GM12878 (cell line): ENCODE measurements around the gene IL1RAPL1. TPM values are rescaled to one million over a fixed set of nuclear protein-coding genes. Genes with fewer than 3 reads are reported as not detected.

Experiments used
- ATAC-seq: fragments of 200-7000 bp; cut with Tn5 transposase; 3 replicates; pipeline ENCODE4 v1.9.1; 2020; ENCODE audit warnings: mild to moderate bottlenecking, moderate library complexity
- BruUV-seq: library from RNA; stranded (reverse); fragments of 400-500 nt; replicated peaks from 2 replicates; lab custom pipeline; 2021; lab: Mats Ljungman, UMichigan
- CTCF ChIA-PET: fragments of 300-600 bp; sonication (Branson Sonifier 250); formaldehyde crosslinking; extraction: SDS; loops from one replicate; lab custom pipeline; 2021; ENCODE audit warnings: inconsistent platforms; lab: Yijun Ruan, JAX
- POLR2A ChIA-PET: fragments of 350-600 bp; formaldehyde crosslinking; extraction: SDS; loops from one replicate; lab custom pipeline; 2021; ENCODE audit warnings: inconsistent platforms; lab: Charles Lee
- RAD21 ChIA-PET: fragments of 300-600 bp; sonication (Branson Sonifier 250); formaldehyde crosslinking; loops from one replicate; lab custom pipeline; 2023; ENCODE audit warnings: antibody characterized with exemption; ENCODE audit not compliant: unreplicated experiment; lab: Charles Lee
- SMC1A ChIA-PET: fragments of 300-600 bp; sonication (Branson Sonifier 250); formaldehyde crosslinking; loops from one replicate; lab custom pipeline; 2023; ENCODE audit not compliant: unreplicated experiment, uncharacterized antibody; lab: Charles Lee
- DNase-seq: peaks from one replicate; pipeline ENCODE4 v3.0.0-alpha.2; 2011; ENCODE audit warnings: low read depth, low spot score
- FAIRE-seq: peaks from 3 replicates; lab custom pipeline; 2011; peaks lifted over from hg19 to GRCh38; lab: Jason Lieb, UNC
- H2AFZ ChIP-seq: 2 replicates; pipeline ENCODE4 v1.6.0; 2011; ENCODE audit warnings: low read depth, low read length, control low read depth; ENCODE audit not compliant: control insufficient read depth
- H3K27ac ChIP-seq: 2 replicates; pipeline ENCODE4 v1.5.1; 2011; ENCODE audit warnings: control low read depth; ENCODE audit not compliant: control insufficient read depth, insufficient read depth
- H3K27me3 ChIP-seq, 2 experiments: replicated peaks in 1 of 2; 2 replicates each; pipeline versions ENCODE4 v1.6.0 to v1.6.1; 2011; ENCODE audit warnings: low read length in 1 of 2; ENCODE audit not compliant: control insufficient read depth in 2 of 2, insufficient read depth in 2 of 2
- H3K36me3 ChIP-seq, 2 experiments: 2 replicates each; pipeline ENCODE4 v1.5.1; 2011; ENCODE audit warnings: low read length in 1 of 2; ENCODE audit not compliant: control insufficient read depth in 2 of 2, insufficient read depth in 2 of 2
- H3K4me1 ChIP-seq: 2 replicates; pipeline ENCODE4 v1.6.1; 2011; ENCODE audit warnings: mild to moderate bottlenecking, low read length, moderate library complexity, mixed read lengths; ENCODE audit not compliant: control insufficient read depth, insufficient read depth
- H3K4me2 ChIP-seq: 2 replicates; pipeline ENCODE4 v1.6.0; 2011; ENCODE audit warnings: control low read depth; ENCODE audit not compliant: control insufficient read depth, insufficient read depth
- H3K4me3 ChIP-seq: fragments of 200-600 bp; sonication (generic); 2 replicates; pipeline ENCODE4 v1.5.1; 2016
- H3K79me2 ChIP-seq: 2 replicates; pipeline ENCODE4 v1.6.0; 2011; ENCODE audit warnings: low read length; ENCODE audit not compliant: control insufficient read depth, insufficient read depth
- H3K9ac ChIP-seq: 2 replicates; pipeline ENCODE4 v1.8.0; 2011; ENCODE audit warnings: low read length, control low read depth, mixed read lengths; ENCODE audit not compliant: control insufficient read depth, insufficient read depth
- H3K9me3 ChIP-seq: replicated peaks from 3 replicates; pipeline ENCODE4 v1.5.1; 2011; ENCODE audit warnings: mild to moderate bottlenecking, low read length; ENCODE audit not compliant: control insufficient read depth, insufficient read depth
- H4K20me1 ChIP-seq: 2 replicates; pipeline ENCODE4 v1.6.0; 2011; ENCODE audit not compliant: control insufficient read depth, insufficient read depth
- BCL11A ChIP-seq: IDR thresholded peaks from 2 replicates; pipeline ENCODE4 v1.6.1; 2011; ENCODE audit warnings: low read depth, low read length
- CUX1 ChIP-seq: IDR thresholded peaks from 2 replicates; pipeline ENCODE4 v1.6.1; 2012; ENCODE audit warnings: improper control_type of control experiment, low read depth, low read length; ENCODE audit not compliant: insufficient replicate concordance
- EP300 ChIP-seq, 2 experiments: fragments of 150-350 bp in 1 of 2; IDR thresholded peaks; 2 replicates each; pipeline ENCODE4 v1.6.1; 2011 to 2012; ENCODE audit warnings: low read depth in 2 of 2, low read length in 2 of 2, borderline replicate concordance in 1 of 2, improper control_type of control experiment in 1 of 2, inconsistent platforms in 1 of 2; ENCODE audit not compliant: control insufficient read depth in 1 of 2
- FOXK2 ChIP-seq: fragments of 450-650 bp; IDR thresholded peaks from 2 replicates; pipeline ENCODE4 v1.6.1; 2017; ENCODE audit warnings: mild to moderate bottlenecking, moderate library complexity
- HDAC6 ChIP-seq: fragments of 200-600 bp; sonication (generic); IDR thresholded peaks from one replicate; pipeline ENCODE4 v1.8.0; 2017; ENCODE audit warnings: antibody characterized with exemption; ENCODE audit not compliant: unreplicated experiment
- IKZF2 ChIP-seq, 2 experiments: fragments of 450-650 bp; IDR thresholded peaks; 2 replicates each; pipeline ENCODE4 v1.6.1; 2017; ENCODE audit warnings: mild to moderate bottlenecking in 2 of 2, moderate library complexity in 2 of 2
- MEF2A ChIP-seq: IDR thresholded peaks from 2 replicates; pipeline ENCODE4 v1.6.1; 2011; ENCODE audit warnings: low read depth, mild to moderate bottlenecking, low read length, moderate library complexity; ENCODE audit not compliant: insufficient read depth
- RAD51 ChIP-seq: fragments of 450-650 bp; IDR thresholded peaks from 2 replicates; pipeline ENCODE4 v1.6.1; 2016; ENCODE audit warnings: moderate library complexity, mild to moderate bottlenecking, inconsistent platforms
- RB1 ChIP-seq: fragments of 450-650 bp; formaldehyde crosslinking; IDR thresholded peaks from 2 replicates; pipeline ENCODE4 v1.6.1; 2017; ENCODE audit warnings: mild to moderate bottlenecking, borderline replicate concordance
- RELA ChIP-seq: fragments of 450-650 bp; IDR thresholded peaks from 2 replicates; pipeline ENCODE4 v1.8.0; 2014; ENCODE audit warnings: borderline replicate concordance; ENCODE audit not compliant: partially characterized antibody
- SKIL ChIP-seq: fragments of 450-650 bp; IDR thresholded peaks from 2 replicates; pipeline ENCODE4 v1.6.1; 2017; ENCODE audit warnings: mild to moderate bottlenecking, low read depth, inconsistent platforms; ENCODE audit not compliant: poor library complexity, severe bottlenecking
- SMARCA5 ChIP-seq: fragments of 450-650 bp; IDR thresholded peaks from 2 replicates; pipeline ENCODE4 v1.6.1; 2017; ENCODE audit warnings: mild to moderate bottlenecking
- TCF3 ChIP-seq: IDR thresholded peaks from 2 replicates; pipeline ENCODE4 v1.6.1; 2012; ENCODE audit warnings: low read depth, mild to moderate bottlenecking, low read length, borderline replicate concordance; ENCODE audit not compliant: insufficient read depth
- TCF7 ChIP-seq: IDR thresholded peaks from 2 replicates; pipeline ENCODE4 v1.6.1; 2014; ENCODE audit warnings: antibody characterized with exemption, borderline replicate concordance
- USF2 ChIP-seq: IDR thresholded peaks from 2 replicates; pipeline ENCODE4 v1.6.1; 2011; ENCODE audit warnings: low read depth, low read length, improper control_type of control experiment, borderline replicate concordance
- YY1 ChIP-seq: IDR thresholded peaks from 2 replicates; pipeline ENCODE4 v1.6.1; 2011; ENCODE audit warnings: low read depth, mild to moderate bottlenecking, low read length
- ZNF207 ChIP-seq: fragments of 450-650 bp; IDR thresholded peaks from 2 replicates; pipeline ENCODE4 v1.6.1; 2014; ENCODE audit warnings: antibody characterized with exemption, mild to moderate bottlenecking, borderline replicate concordance
- in situ Hi-C: fragments of 300-500 bp; cut with MboI; formaldehyde crosslinking; loops from 9 replicates; pipeline ENCODE4 v1.14.3; 2018; ENCODE audit warnings: mixed read lengths
- intact Hi-C: fragments of 100-400 bp; cut with micrococcal nuclease; formaldehyde crosslinking; loops from one replicate; pipeline ENCODE4 v1.14.2; 2022; ENCODE audit not compliant: unreplicated experiment
- polyA plus RNA-seq, 11 experiments: library from polyadenylated mRNA; depleted of rRNA in 4 of 11; unstranded in 6 of 11; stranded (reverse) in 5 of 11; fragments of >200 nt; fragmentation: Nextera tagmentation in 4 of 11; fragmentation: Illumina TruSeq in 1 of 11; extraction: Ambion mirVana in 4 of 11; extraction: Trizol in 1 of 11; gene quantifications; 1 replicate in 1 of 11; 2 replicates in 10 of 11; pipeline versions ENCODE4 v1.2.1 to v1.2.3, GENCODE V29; 2011 to 2016; ENCODE audit warnings: inconsistent platforms in 2 of 11, missing spikeins in 2 of 11, low read depth in 1 of 11
- total RNA-seq, 4 experiments: library from RNA; depleted of rRNA in 3 of 4; stranded (reverse); fragments of >200 nt in 3 of 4; fragmentation: Illumina TruSeq in 1 of 4; extraction: Trizol in 1 of 4; gene quantifications; 2 replicates each; pipeline versions ENCODE4 v1.2.1 to v1.2.3, GENCODE V29; 2013 to 2021

The IL1RAPL1 gene
- total and polyA plus RNA-seq, 10 of the 15 experiments (the other 5 are each of a cell fraction or from before 2014, with no cell fraction given): not detected

GRCh38 chrX:28876901-28877300 lies 289.7 kb downstream of the IL1RAPL1 start (continued):
- TF ChIP-seq RELA (no peak), USF2 (no peak), ZNF207 (no peak), TCF7 (no peak)
- TF ChIP-seq, all 136 proteins: peak for 0

- BruUV-seq: no TSS peak
- RAD21 ChIA-PET: no interaction called here
- POLR2A ChIA-PET: no interaction called here
- TF ChIP-seq RAD51 (no peak), SKIL (no peak), YY1 (no peak), RB1 (no peak), CUX1 (no peak), TCF3 (no peak), SMARCA5 (no peak), MEF2A (no peak), IKZF2 (IDR thresholded peaks at IDR 0.05) (no peak), FOXK2 (no peak), EP300 (IDR thresholded peaks at IDR 0.05; ENCODE audit: borderline replicate concordance in 1 of 2, control insufficient read depth in 1 of 2, low read depth in 2 of 2, low read length in 2 of 2) (no peak), BCL11A (no peak), HDAC6 (no peak)
Observed at GRCh38 chrX:28880136-28880535, 292.9 kb downstream of the IL1RAPL1 start.

More at GRCh38 chrX:28880136-28880535, 292.9 kb downstream of the IL1RAPL1 start:
- ChIA-PET CTCF (no interaction called here), SMC1A (no interaction called here)
- Histone ChIP-seq H3K79me2 (no peaks in the 10 kb centered on the region), H2AFZ (no peak overlapping the region), H3K27me3 (no peaks in the 10 kb centered on the region), H4K20me1 (no peaks in the 10 kb centered on the region), H3K4me1 (no peaks in the 10 kb centered on the region), H3K4me2 (no peak overlapping the region), H3K27ac (no peak overlapping the region), H3K36me3 (no peaks in the 10 kb centered on the region), H3K9me3 (no peaks in the 10 kb centered on the region), H3K9ac (no peak overlapping the region), H3K4me3 (no peak overlapping the region)
- in situ Hi-C loops (no loop called here), intact Hi-C loops (no loop called here)
- ATAC-seq (no peak), FAIRE-seq (no peak), DNase-seq (no peak)
